GM21723 (cell line): Measurements from ENCODE around the gene MYH10.
"Not testable (repeated sequence)": the region's sequence is repeated elsewhere in the genome, so short reads cannot be mapped to it uniquely, and the experiment has no call there.

Source experiments
- ATAC-seq: cut with Tn5 transposase; IDR thresholded peaks from one replicate; pipeline ENCODE4 v1.9.1; 2021; ENCODE audit warnings: mild to moderate bottlenecking, moderate library complexity; ENCODE audit not compliant: unreplicated experiment

The MYH10 gene

DNA sequence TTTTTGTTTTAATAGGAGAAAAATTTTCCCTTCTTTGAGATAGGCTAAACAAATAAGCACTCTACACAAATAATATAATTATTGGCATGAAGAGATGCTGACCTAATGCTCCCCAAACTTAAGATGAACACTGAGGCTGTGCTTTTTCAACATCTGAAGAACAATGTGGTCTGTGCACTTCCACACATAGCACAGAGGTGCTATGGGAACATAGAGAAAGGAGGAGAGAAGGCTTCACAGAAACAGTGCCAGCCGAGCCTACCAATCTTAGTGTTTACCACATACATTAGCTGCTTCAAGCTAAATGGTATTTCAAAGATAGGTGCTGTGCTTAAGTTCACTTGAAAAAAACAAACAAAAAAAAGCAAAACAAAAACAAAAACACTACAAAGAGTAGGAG, 72.4 kb downstream of the MYH10 start:
- no peak for ATAC-seq

DNA sequence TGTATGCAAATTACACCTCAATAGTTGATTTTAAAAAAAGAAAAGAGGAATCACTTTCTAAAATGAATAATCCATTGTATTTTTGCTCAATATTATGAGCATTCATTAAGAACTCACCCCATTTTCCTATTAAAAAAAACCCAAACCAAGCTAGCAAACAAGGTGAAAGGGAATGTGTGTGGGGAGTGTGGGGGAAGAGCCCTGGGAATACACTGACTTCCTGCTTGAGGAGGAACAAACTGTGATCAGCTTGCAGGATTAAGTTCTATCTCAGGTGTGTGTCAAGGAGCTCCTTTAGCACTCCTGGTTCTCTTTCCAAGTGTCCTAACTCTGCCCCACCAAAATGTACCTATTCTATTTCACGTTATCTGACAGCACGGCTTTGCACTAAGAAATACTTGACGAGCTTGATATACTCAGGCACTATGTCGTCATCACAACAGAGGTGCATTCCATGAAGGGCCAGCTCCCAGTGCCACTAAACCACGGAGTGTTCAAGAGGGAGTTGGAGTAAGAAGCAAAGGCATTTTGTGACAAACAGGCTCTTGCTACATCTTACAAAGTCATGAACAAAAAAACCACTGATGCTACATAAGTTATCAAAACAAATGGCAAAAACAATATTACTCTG, 73.2 kb downstream of the MYH10 start:
- ATAC-seq: no peak

DNA sequence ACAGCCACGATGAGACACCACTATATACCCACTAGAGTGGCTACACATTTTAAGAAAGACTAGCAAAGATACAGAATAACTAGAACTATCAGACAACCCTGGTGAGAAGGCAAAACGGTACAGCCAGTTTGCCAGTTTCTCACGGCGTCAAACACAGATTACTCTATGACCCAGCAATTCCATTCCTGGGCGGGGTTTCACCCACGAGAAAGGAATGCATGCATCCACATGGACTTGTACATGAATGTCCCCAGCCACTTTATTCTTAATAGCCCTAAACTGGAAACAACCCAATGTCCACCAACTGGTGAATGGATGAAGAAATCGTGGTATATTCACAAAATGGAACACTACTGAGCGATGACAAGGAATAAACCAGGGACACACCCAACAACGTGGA, 74.5 kb downstream of the MYH10 start:
- no peak for ATAC-seq

DNA sequence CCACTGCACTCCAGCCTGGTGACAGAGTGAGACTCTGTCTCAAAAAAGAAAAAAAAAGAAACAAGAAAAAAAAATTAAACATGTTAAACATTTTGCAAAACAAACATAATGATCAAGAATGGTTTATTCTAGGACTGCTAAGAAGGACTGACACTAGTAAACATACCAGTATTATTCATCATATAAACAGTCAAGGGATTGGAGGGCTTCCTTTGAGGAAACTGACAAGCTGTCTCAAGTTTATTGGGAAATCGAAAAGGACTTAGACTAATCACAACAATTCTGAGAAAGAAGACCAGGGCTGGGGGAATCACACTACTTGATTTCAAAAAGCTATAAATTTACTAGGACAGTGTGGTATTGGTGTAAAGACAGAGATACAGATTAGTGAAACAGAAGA, 75.5 kb downstream of the MYH10 start:
- ATAC-seq: no peak

DNA sequence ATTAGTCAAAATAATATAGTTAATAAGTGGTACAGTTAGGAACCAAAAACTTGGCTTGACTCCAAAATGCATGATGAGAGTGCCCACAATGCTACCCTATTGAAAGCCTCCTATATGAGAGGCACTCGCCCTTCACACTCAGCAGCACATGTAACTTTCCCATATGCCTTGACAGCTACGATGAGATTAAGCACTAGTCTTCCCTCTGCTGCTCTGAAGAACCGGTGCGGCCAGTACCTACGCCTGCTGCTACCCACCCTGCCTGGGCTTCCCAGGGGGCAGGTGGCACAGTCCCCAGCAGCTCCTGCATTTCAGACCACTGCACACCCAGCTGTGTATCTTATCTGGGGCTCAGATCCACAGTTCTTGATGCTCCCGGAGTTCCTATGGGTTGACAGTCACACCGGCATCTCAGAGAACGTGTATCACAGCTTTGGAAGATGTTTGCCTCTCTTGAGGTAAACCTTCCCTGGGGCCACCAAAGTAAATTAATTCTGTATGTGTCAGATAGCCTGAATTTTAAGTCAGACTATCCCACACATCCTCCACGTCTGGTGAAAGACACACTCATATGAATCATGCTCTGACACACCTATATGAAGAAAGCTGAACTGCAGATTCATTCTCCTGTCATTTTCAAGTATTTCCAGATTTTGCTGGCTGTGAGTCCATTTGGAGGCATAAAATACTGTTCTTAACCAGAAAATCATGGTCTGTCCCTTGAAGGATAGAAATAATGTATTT, 77.8 kb downstream of the MYH10 start:
- no peak for ATAC-seq

DNA sequence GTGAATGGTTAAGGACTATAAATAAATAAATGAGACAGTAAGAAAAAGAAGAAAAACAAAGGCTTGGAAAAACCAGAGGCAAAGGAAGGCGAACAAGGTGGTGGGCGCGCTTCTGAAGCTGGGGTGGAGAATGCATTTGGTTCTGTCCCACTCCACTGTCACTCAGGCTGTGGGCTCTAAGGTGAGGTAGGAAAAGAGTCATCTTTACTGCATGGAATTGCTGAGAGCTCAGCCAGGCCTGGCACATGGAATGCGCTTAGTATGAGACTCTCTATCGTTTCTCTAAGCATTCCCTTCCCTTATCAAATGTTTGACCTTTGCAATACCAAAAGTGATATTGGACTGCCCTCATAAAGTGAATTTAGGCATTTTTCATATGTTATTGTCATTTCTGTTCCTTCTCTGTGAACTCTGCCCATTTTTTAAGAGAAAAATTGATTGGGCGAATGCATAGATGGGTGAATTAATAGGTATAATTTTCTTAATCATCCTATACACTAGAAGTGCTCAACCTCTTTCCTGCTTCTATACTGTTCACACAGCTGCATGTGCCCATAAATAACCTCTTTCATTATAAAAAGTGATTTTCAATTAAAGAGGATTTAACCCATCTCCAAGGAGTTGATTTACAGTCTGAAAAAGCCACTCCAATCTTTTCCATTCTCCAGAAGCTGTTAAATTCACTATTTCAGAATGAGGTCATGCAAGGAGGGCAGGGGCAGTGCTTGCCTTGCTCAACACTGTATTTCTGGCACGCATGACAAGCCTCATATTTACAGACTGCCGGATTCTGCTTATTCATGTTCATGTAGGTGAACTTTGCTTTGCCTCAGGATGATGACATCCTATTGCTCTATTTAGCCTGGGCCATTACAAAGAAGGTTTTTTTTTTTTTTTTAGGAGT, 87.7 kb downstream of the MYH10 start:
- ATAC-seq: no peak

DNA sequence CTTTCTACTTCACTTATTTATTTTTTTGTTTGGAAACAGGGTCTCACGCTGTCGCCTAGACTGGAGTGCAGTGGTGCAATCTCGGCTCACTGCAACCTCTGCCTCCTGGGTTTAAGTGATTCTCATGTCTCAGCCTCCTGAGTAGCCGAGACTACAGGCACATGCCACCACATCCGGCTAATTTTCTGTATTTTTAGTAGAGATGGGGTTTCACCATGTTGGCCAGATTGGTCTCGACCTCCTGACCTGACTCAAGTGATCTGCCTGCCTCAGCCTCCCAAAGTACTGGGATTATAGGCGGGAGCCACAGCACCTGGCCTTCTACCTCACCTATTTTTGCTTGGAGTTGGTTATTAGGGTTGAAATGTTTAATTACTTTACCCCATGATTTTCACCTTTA, 90.5 kb downstream of the MYH10 start:
- not testable (repeated sequence) for ATAC-seq

DNA sequence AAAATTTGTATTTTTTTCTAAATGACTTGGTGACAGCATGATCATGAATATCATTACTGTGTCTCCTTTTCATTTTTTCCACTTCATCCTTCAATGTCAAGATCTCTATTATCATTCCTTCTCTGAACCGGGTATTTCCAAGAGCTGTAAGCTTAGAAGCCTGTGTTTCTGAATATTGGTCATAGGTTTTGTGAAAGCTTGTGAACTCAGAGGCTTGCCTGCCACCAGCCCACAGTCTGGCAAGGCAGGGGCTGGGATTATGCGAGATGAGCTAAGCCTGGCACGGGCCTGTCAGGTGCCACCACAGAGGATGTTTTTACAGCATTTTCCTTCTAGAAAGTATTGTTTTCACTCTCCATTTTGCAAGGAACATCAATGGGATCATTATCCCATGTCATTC, 92.8 kb downstream of the MYH10 start:
- no peak for ATAC-seq

DNA sequence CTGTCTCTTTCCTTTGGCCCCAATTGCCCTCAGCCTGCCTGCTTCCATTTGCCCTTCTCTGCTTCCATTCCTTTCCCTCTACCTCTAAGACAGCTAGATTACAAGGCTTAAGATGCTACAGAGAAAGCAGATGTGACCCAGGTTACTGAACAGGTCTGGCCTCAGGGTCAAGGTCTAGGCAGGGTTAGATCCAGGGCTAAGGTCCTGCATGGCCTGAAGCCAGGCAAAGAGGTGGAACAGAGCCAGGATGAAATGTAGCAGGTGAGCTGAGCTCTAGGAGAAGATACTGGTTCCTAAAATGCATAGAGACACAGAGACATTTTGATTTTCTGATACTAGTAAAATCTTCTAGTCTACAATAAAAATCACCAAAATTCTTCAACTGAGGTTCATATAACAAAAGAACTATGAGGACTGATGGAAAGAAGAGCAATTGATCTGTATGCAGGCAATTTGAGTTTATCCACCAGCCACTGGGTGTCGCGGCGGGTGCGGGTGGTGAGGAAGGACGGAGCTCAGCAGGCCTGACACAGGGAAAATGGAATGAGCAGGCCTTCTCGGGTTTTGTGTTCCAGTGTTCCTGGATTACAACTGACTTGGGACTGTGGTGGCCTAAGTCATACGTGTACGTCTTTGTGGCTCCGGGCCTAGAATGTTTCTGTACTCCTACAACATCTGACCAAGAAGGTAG, 95.9 kb downstream of the MYH10 start:
- ATAC-seq: no peak

DNA sequence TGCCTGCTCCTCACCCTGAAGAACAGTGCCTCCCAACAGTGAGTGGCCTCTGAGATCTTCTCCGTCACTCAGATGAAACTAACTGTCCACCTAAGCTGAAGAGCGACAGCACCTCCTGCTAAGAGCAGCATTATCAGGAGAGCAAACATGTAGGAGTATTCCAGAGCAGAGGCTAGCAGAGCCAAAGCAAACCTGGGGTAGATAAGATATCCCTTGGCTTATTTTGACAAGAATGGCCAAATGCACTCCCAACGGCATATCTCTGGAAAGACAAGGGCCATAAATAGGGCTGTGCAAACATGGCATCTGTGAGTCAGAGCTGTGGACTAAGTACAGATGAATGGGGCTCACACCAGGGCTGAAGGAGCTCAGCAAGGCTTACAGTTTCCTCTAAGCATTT, 98.5 kb downstream of the MYH10 start:
- no peak for ATAC-seq

DNA sequence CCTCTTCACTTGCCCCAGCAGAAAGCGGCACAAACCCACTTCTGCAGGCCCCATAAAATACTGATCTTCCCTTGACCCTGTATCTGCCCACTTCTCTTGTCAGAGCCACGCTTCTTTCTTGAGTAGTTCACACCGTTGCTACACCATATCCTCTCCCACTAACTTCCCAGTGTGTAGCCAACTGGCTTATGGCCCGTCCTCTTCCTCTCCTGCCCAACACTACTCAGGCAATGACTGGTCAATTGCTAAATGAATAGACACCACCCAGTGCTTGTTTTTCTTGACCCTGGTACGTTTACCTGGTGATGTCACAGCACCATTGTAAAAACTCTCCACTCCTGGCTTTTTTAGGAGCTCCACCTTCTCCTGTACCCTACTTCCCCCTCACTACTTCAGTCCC, 107.9 kb downstream of the MYH10 start:
- no peak for ATAC-seq

DNA sequence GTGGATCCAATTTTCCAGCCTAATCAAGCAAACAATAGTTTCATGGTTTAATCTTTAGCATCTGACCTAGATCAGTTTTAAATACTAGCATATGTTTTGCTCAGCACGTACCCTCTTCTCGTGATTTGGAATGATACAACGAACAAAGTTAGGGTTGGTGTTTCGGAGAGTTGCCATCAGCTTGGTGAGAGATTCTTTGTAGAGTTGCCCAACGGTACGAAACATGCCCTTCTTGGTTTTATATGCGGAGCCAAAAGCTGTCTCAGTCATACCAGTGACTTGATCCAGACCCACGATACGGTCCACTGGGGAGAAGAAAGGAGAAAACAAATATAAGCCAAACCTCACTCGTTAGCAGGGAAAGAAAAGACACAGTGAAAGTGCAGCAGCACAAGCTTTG, 109.5 kb downstream of the MYH10 start:
- no peak for ATAC-seq

DNA sequence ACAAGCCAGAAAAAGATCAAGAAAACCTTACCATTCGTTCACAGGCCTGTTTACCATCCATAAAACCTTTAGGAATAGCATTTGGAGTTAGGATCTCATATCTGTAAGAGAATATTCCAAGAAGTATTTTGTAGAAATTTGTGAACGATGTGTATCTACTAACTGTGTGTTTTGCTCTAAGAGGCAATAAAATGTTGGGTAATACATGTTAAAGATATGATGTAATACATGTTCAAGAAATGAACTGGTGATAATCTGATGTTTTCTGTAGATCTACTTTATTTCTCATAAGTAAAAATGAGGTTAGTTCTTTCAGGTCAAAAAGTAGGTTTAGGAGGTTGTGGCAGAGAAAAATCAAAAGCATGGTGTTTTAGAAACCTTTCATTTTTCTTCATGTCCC, 111.7 kb downstream of the MYH10 start:
- ATAC-seq: no peak

DNA sequence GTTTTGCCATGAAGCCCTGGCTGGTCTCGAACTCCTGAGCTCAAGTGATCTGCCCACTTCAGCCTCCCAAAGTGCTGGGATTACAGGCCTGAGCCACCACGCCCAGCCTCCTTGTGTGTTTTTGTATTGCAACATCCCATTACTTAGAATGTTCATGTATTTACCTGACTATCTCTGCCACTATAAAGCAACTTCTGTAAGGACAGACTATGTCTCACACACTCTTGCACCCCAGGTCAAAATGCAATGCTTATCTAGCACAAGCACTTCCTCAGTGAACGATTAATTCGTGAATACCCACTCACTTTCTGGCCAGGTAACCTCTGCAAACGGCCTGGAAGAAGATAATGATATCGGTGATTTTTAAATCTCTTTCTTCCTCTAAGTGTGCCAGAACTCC, 112.2 kb downstream of the MYH10 start:
- ATAC-seq: no peak

DNA sequence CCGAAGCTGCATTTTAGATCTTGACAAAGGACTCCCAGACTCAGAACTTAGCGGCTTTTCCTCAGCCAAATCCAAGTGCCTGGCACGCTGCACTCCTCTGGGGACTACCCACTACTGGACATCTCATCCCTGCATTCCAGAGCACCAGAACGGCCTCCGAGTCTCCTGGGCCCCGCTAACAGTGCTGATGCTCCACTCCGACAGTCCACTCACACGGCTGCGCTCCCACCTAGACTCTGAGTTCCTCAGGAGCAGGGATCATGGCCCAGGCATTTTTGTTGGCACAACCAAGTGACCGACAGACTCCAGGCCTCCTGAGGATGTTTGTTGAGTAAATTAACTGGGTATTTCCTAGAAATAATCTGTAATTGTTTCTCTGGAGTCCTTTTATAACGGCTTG, 115.7 kb downstream of the MYH10 start:
- no peak for ATAC-seq

DNA sequence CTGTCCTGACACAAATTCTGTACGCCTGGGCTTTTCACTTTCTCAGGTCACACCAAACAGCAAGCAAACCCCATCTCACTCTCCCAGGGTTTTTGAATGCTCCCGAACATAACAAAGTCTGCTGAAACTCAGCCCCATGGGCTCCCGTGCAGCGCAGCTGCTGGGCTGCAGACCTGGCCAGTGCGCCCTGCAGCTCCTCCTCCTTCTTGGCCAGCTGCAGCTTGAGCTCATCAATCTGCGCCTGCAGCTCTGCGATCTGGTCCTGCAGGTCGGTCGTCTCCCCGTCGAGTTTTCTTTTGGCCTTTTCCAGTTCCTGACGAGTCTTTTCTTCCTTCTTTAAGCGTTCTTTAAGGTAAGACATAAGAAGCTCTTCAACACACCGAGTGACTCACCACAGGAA, 124.4 kb downstream of the MYH10 start:
- ATAC-seq: no peak

DNA sequence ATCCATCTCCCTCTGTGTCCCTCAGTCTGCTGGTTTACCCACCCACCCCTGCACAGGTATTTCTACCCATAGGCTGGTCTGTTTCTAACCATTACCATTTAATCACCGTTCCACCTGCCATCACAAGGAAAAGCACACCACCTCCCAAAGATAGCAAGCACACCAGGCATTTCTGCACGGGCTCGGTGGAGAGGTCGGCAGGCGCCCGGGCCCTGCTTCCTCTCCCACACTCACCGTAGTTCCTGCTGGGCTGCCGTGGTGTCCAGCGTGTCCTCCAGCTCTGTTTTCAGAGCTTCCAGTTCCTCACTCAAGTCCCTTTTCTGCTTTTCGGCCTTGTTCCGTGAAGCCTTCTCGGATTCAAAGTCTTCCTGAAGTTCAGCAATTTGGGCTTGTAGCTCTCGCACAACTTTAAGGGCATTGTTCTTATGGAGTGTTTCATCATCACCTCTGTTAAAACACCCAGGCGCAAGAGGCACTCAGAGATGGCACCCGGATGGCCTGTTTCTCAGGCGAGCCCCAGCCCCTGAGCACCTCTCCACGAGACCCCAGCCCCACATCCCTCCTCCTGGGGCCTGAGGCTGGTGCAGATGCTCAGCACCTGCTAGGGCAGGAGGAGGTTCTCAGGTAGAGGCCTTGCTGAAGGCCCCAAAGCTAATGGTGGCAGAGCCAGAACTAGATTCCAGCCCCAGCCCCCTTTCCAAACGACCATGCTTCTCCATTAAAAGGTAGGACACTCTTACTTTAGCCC, 125.9 kb downstream of the MYH10 start:
- ATAC-seq: no peak

DNA sequence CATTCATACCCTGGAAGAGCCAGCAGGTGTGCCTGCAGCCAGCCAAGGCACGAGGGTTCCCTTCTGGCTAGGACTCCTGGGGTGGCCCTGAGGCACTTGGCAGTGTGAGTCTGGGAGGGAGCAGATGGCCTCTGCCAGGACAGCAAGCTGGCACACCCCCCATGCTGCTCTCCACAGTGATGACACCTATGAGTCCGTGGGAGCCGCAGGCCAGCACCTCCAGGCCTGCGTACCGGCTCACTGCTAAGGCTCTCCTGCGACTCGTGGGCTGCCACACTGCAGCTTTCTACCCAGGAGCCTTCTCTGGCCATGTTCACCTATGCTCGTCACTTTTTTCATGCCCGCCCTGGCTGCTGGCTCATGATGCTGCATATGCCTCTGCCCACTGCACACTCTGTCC, 126.7 kb downstream of the MYH10 start:
- no peak for ATAC-seq

DNA sequence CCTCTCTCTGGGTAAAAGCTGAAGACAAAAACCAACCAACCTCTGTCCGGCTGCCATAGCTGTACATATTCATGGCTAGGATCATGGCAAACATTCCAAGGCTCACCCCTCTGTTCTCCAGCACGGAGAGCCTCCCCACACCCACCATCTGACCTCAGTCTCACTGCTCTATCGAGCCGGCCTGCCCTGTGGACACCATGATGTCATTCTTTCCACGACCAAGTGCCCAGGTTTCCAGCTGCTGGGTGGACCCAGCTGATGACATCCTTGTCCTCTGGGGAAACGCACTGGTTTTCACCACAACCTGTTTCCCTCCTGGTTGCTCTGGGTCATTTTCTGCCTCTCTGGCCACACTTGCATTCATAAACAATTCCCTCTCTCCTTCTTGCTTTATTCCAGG, 127.2 kb downstream of the MYH10 start:
- no peak for ATAC-seq

DNA sequence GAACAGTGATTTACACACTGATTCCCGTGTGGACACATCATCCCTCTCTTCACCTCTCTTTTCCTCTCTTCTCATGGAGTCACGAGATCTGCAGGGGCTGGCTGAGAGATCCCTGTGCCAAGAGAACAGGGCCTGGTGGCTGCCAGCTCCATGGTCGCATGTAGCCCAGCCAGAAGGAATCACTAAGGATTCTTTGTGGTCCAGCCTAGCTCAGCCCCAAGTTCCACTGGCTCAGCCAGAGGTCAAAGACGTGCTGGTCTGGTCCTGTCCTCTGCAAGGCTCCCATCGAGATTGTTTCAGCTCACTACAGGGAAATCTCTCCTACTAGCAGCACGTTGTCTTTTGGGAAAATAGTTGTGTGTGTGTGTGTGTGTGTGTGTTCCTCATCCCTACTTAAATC, 128.4 kb downstream of the MYH10 start:
- no peak for ATAC-seq

DNA sequence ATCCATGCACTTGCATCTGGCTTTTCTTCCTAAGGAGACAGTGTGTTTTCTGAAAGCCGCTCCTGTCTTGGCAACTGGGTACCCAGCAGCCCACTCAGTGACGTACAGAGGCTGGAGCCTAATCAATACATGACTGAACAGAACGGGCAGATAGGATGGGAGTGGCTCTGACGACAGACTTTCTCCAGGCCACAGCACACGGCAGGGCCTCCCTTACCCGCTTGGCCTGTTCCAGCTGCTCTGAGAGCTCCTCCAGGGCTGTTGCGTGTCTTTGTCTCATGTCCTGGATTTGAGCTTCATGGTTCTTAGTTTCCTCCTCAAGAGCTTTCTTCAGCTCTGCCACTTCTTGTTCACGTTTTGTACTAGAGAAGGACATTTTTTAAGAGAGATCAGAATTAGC, 129.9 kb downstream of the MYH10 start:
- ATAC-seq: no peak
